GM12872 (cell line): ENCODE data around the gene OCEL1.

Experiments used
- CTCF ChIP-seq: IDR thresholded peaks from 3 replicates; pipeline ENCODE4 v1.5.1; 2011; ENCODE audit warnings: low read depth, mild to moderate bottlenecking, low read length, moderate library complexity; ENCODE audit not compliant: insufficient read depth

Gene OCEL1, protein sequence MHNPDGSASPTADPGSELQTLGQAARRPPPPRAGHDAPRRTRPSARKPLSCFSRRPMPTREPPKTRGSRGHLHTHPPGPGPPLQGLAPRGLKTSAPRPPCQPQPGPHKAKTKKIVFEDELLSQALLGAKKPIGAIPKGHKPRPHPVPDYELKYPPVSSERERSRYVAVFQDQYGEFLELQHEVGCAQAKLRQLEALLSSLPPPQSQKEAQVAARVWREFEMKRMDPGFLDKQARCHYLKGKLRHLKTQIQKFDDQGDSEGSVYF

DNA sequence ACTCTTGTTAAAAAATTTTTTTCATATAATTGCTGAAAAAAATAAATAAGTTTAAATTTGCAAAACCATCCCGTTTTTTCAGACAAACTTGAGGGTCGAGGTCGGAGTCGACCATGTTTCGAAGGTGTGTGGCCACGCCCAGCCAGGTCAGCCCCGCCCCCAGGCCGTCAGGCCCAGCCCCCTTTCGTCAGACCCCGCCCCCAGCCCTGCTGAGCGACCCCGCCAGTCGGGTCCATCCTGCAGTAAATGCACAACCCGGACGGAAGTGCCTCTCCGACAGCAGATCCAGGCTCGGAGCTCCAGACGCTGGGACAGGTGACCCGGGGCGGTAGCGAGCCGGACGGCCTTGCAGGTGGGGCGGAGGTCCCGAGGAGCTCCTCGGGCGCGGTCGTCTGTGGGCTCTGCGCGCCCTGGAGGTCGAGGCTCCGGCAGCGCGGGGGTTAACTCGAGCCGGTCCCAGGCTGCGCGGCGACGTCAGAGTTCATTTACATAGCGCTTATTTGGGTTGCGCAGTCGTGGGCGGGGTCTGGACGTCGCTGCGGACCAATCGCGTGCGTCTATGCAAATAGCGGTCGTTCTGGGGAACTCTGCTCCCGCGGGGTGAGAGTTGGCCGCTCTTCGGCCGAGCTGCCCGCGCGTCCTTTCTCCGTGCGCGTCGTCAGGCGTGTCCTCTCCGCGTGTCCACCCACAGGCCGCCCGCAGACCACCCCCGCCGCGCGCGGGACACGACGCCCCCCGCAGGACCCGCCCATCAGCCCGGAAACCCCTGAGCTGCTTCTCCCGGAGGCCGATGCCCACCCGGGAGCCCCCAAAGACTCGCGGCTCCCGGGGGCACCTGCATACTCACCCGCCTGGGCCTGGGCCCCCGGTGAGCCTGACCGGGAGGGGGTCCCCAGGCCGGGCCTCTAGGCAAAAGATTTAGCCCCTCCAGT, at the start of gene OCEL1:
Gene OCEL1, plus strand, starts transcription at position 225 of the 932 bp plus-strand sequence. Its CDS starts 22 bp downstream, at position 247.
- TF ChIP-seq CTCF: no peak

GRCh38 chr19:17178291-17178690, 47.7 kb upstream of the OCEL1 start:
- TF ChIP-seq CTCF: no peak

DNA sequence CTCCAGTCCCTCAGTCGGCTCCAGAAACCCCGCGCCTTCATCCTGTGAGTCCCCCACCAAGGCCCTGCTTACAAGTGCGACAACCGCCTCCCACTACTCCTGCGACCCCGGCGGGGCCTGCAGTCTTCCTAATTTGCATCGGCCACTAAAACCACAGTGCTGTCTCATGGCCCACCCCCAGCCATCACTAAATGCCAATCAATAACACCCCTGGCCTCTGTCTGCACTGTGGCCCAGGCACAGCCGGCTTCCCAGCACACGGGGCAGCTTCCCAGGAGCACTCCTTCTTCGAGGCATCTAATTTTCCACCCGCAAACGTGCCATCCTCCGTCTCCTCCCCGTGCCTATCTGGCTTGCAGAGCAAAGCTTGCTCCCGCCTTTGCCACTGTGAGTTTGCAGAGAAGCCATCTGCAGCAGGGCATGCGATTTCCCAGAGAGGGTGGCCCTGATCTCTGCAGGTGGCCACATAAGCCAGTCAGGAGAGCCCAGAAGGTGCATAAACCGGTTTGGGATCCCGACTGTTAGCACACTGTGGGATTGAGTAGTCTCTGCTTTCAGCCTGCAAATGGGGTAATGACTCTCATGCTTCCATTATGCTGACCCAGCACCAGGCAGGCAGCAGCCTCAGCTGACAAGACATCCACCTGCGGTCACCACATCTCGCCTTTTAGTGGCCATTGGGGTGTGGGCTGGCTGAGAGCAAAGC, 44.9 kb upstream of the OCEL1 start:
- no peak for TF ChIP-seq CTCF

GRCh38 chr19:17183271-17183761, 42.7 kb upstream of the OCEL1 start:
- TF ChIP-seq CTCF: peak; percentile 50

- no peak for TF ChIP-seq CTCF
Measured at GRCh38 chr19:17183858-17184321, 42.1 kb upstream of the OCEL1 start.

DNA sequence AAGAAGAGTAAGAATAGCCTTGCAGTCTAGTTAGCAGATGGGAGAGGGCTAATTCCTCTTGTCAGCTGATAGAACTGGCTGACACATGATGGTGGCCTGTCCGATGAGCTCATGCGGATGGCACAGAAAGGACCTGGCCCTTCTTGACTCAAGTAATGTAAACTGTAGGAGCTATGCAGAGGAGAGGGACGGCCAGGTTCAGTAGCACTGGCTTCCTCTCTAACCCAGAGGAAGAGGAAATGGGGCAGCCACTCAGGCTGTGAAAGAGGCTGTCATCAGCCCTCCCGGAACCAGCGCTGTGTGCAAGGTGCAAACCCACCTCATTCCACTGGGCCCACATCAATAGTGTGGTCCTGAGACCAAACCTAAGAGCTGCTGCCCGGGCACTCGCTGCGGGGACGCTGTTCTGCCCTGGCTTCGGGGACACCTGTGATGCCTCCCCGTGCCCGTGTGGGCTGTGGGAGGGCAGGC, 41.6 kb upstream of the OCEL1 start:
- TF ChIP-seq CTCF: no peak

- no peak for TF ChIP-seq CTCF
Measured at GRCh38 chr19:17185590-17185989, 40.4 kb upstream of the OCEL1 start.
